Right atrium auricular region (tissue), 2 donors: ENCODE measurements around the gene SULF2. TPM values are rescaled to one million over a fixed set of nuclear protein-coding genes. Genes with fewer than 3 reads are reported as not detected.

Source experiments
- DNase-seq: peaks from one replicate; pipeline ENCODE4 v3.0.0-alpha.2; 2019; ENCODE audit warnings: low spot score
- H3K27ac ChIP-seq, 2 donors: fragments of 200-600 bp; sonication (generic); 1 replicate in 1 of 2; 2 replicates in 1 of 2; pipeline ENCODE4 v1.5.1; 2016 to 2019
- H3K27me3 ChIP-seq, 2 donors: fragments of 200-600 bp; sonication (generic); one replicate each; pipeline versions ENCODE4 v1.5.1 to v1.6.0; 2017 to 2019
- H3K36me3 ChIP-seq: fragments of 200-600 bp; sonication (generic); one replicate; pipeline ENCODE4 v1.5.1; 2016
- H3K4me1 ChIP-seq, 2 donors: fragments of 200-600 bp; sonication (generic); one replicate each; pipeline versions ENCODE4 v1.5.1 to v1.6.0; 2017 to 2019
- H3K4me3 ChIP-seq, 2 donors: fragments of 200-600 bp; sonication (generic); 1 replicate in 1 of 2; 2 replicates in 1 of 2; pipeline ENCODE4 v1.5.1; 2017 to 2019; ENCODE audit warnings: mild to moderate bottlenecking in 1 of 2, moderate library complexity in 1 of 2
- H3K9me3 ChIP-seq, 2 donors: fragments of 200-600 bp; sonication (generic); one replicate each; pipeline ENCODE4 v1.5.1; 2019
- total RNA-seq, 2 donors: library from RNA; depleted of rRNA; stranded (reverse); fragments of >200 nt; gene quantifications; one replicate each; pipeline ENCODE4 v1.1.0, GENCODE V29; 2016
- TF ChIP-seq, protein P1 (sequence below), 2 donors: fragments of 200-600 bp; sonication (generic); IDR thresholded peaks; one replicate each; pipeline ENCODE4 v1.5.1; 2019; ENCODE audit warnings: antibody characterized with exemption in 2 of 2

Gene SULF2
- total RNA-seq, 2 donors from 2014 or later = 33.7 to 57.8 TPM

DNA sequence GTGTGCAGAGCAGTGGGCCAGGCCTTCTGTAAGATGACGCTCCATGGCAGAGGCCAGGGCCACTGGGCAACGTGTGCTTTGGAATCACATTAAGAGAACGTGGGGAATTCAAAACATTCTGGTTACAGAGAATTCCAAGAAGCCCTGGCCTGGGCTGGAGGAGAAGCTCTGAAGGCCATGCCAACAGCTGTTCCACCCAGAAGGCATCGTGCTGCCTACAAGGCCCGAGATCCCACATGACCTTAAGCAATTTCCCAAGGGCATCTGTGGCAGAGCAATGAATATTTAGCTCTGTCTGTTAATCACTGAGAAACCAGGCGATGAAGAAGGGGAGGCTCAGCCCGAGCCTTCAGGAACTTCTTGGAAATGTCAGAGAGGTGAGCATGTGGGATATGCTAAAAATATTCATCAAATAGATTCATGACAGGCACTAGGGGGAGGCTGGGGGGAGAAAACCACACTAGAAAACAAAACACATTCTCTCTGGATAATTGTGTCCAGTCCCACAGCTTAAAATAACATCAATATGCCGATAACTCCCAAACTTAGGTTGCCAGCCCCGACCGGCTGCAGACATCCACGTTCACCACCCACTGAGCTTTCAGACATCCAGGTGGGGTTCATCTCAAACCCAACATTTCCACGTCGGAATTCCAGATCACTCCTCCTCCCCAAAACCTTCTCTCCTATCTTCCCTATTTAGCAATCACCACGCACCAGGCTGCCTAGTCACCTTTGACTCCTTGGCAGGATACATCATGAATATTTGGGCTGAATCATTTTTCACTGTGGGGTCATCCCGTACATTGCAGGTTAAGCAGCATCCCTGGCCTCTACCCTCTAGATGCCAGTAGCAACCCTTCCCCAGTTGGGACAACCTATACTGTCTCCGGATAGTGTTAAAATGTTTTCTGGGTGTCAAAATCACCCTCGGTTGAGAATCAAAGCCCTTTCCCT, 6.6 kb downstream of the SULF2 start:
- DNase-seq = no peak
- Histone ChIP-seq H3K27ac (no peak overlapping the region), H3K4me1 (peaks cover 0 to 12% of the 10 kb centered on the region in 2 donors), H3K4me3 (no peak overlapping the region), H3K27me3 (no peaks in the 10 kb centered on the region), H3K9me3 (peaks cover 0 to 9% of the 10 kb centered on the region in 2 donors), H3K36me3 (no peaks in the 10 kb centered on the region)
- TF ChIP-seq, protein P1, sequence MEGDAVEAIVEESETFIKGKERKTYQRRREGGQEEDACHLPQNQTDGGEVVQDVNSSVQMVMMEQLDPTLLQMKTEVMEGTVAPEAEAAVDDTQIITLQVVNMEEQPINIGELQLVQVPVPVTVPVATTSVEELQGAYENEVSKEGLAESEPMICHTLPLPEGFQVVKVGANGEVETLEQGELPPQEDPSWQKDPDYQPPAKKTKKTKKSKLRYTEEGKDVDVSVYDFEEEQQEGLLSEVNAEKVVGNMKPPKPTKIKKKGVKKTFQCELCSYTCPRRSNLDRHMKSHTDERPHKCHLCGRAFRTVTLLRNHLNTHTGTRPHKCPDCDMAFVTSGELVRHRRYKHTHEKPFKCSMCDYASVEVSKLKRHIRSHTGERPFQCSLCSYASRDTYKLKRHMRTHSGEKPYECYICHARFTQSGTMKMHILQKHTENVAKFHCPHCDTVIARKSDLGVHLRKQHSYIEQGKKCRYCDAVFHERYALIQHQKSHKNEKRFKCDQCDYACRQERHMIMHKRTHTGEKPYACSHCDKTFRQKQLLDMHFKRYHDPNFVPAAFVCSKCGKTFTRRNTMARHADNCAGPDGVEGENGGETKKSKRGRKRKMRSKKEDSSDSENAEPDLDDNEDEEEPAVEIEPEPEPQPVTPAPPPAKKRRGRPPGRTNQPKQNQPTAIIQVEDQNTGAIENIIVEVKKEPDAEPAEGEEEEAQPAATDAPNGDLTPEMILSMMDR (IDR thresholded peaks at IDR 0.05) = no peak

DNA sequence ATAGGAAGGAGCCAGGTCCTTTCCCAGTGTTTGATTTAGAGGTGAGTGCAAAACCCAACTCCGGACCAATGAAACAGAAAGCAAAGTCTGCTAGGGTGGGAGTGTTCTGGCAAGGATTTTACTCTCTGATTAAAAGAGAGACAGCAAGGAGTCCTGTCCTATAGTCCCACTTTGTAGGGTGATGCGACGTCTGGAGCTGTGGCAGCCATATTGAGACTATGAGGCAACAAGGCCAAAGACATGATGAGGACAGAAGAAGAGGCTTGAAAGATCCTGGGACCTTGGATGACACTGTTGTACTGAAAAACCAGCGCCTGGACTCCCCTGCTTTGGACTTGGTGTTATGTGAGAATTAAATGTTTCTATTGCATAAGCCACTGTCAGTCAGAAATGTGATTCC, 8.1 kb downstream of the SULF2 start:
- DNase-seq = no peak
- H3K4me1 ChIP-seq = peaks cover 0 to 7% of the 10 kb centered on the region in 2 donors
- no peaks in the 10 kb centered on the region for H3K36me3 ChIP-seq
- H3K27me3 ChIP-seq = no peaks in the 10 kb centered on the region
- H3K27ac ChIP-seq = no peak overlapping the region
- peaks cover 0 to 9% of the 10 kb centered on the region in 2 donors for H3K9me3 ChIP-seq
- TF ChIP-seq, protein P1 (IDR thresholded peaks at IDR 0.05) = no peak
- H3K4me3 ChIP-seq = no peak overlapping the region

DNA sequence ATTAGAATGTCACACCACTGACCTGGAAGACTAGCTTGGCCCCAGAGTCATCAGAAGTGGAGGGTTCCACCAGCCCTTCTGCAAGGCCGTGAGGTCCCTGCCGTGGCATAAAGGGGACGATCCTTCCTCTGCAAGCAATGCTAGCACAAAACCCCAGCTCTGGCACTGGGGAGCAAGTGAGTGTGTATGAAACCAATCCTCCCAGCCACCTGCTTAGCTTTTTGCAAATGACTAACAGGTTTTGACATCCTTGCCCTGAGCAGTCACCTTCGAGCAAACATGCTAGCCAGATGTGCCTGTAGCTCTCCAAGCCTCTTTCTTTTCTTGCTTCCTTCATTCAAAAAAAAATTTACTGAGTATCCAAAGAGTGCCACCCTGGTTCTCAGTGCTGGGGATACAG, 8.6 kb downstream of the SULF2 start:
- Histone ChIP-seq H3K4me3 (no peak overlapping the region), H3K4me1 (peaks cover 0 to 7% of the 10 kb centered on the region in 2 donors), H3K27ac (no peak overlapping the region), H3K27me3 (no peaks in the 10 kb centered on the region), H3K36me3 (no peaks in the 10 kb centered on the region), H3K9me3 (peaks cover 0 to 9% of the 10 kb centered on the region in 2 donors)
- TF ChIP-seq, protein P1 (IDR thresholded peaks at IDR 0.05) = no peak
- DNase-seq = no peak

DNA sequence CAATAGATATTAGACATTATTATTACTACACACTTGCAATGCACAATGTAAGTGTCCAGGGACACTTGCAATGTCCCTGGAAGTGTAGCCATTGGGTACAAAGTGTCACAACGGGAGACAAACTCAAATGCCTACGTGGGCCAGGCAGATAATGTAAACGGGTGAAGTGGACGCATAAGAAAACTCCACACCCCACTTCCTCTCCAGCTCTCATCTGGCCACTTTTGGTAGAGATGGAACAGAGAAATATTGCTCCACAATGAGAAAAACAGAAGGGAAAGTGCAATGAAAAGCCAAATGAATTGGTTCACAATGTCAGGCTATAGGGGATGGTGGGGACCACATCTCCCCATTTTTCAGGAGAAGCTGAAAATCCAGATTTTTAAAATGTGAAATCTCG, 9.4 kb downstream of the SULF2 start:
- Histone ChIP-seq H3K9me3 (peaks cover 0 to 11% of the 10 kb centered on the region in 2 donors), H3K27me3 (no peaks in the 10 kb centered on the region), H3K36me3 (no peaks in the 10 kb centered on the region), H3K4me1 (peaks cover 0 to 7% of the 10 kb centered on the region in 2 donors), H3K4me3 (no peak overlapping the region), H3K27ac (no peak overlapping the region)
- no peak for DNase-seq
- TF ChIP-seq, protein P1 (IDR thresholded peaks at IDR 0.05) = no peak

DNA sequence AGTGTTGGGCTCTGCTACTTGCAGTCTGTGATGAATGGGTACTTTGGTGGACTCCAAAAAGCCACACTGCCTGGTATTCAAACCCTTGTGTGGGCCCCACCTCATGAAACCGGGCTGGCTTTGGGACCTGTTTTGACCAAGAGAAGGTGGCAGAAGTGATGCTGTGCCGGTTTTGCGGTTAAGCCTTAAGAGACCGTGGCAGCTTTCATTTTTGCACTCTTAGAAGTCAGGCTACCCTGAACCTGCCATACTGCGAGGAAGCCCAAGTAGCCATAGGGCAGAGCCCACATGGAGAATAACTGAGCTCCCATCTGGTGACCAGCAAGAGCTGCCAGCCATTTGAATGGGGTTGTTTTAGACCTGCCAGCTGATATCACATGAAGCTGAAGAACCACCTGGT, 10.2 kb downstream of the SULF2 start:
- Histone ChIP-seq H3K4me1 (peaks cover 0 to 7% of the 10 kb centered on the region in 2 donors), H3K27me3 (no peaks in the 10 kb centered on the region), H3K27ac (no peak overlapping the region), H3K4me3 (no peak overlapping the region), H3K9me3 (peaks cover 0 to 19% of the 10 kb centered on the region in 2 donors), H3K36me3 (no peaks in the 10 kb centered on the region)
- no peak for DNase-seq
- TF ChIP-seq, protein P1 (IDR thresholded peaks at IDR 0.05) = no peak
